GM19395 (cell line): ENCODE data around the gene FLRT1.

Source experiments
- ATAC-seq: cut with Tn5 transposase; IDR thresholded peaks from one replicate; pipeline ENCODE4 v1.9.1; 2021; ENCODE audit warnings: mild to moderate bottlenecking, moderate library complexity; ENCODE audit not compliant: unreplicated experiment

The FLRT1 gene

GRCh38 chr11:64084146-64084950 is 48.6 kb downstream of the FLRT1 start:
- no peak for ATAC-seq

- ATAC-seq = no peak
Measured at GRCh38 chr11:64084951-64085710, 49.4 kb downstream of the FLRT1 start.
